Liver (tissue), 9 donors: Measurements from ENCODE around the gene MYBPC2. TPM values are rescaled to one million over a fixed set of nuclear protein-coding genes. Genes with fewer than 3 reads are reported as not detected.
"Not testable (repeated sequence)": the region's sequence is repeated elsewhere in the genome, so short reads cannot be mapped to it uniquely, and the experiment has no call there.

ENCODE experiments used
- DNase-seq: peaks from one replicate; pipeline ENCODE4 v3.0.0-alpha.2; 2017; ENCODE audit warnings: low spot score
- H3K27ac ChIP-seq, 2 donors: one replicate each; pipeline ENCODE4 v1.7.0; 2013; ENCODE audit warnings: inconsistent platforms in 2 of 2, low read length in 2 of 2, control low read depth in 1 of 2, low read depth in 1 of 2, mild to moderate bottlenecking in 1 of 2
- H3K27me3 ChIP-seq, 4 donors: one replicate each; pipeline versions ENCODE4 v1.6.1 to v1.7.0; 2013; ENCODE audit warnings: low read length in 3 of 4, inconsistent platforms in 1 of 4, mild to moderate bottlenecking in 1 of 4, moderate library complexity in 1 of 4; ENCODE audit not compliant: control insufficient read depth in 4 of 4, insufficient read depth in 4 of 4
- H3K36me3 ChIP-seq, 4 donors: one replicate each; pipeline versions ENCODE4 v1.6.1 to v1.7.0; 2013; ENCODE audit warnings: low read length in 3 of 4, mild to moderate bottlenecking in 3 of 4, low read depth in 1 of 4, moderate library complexity in 1 of 4; ENCODE audit not compliant: control insufficient read depth in 4 of 4, insufficient read depth in 3 of 4
- H3K4me1 ChIP-seq, 4 donors: one replicate each; pipeline versions ENCODE4 v1.6.1 to v1.7.0; 2013; ENCODE audit warnings: low read length in 3 of 4, mild to moderate bottlenecking in 3 of 4, moderate library complexity in 1 of 4; ENCODE audit not compliant: control insufficient read depth in 4 of 4, insufficient read depth in 4 of 4
- H3K4me3 ChIP-seq, 3 donors: one replicate each; pipeline versions ENCODE4 v1.6.1 to v1.7.0; 2013; ENCODE audit warnings: low read length in 3 of 3, control low read depth in 1 of 3, low read depth in 1 of 3, mild to moderate bottlenecking in 1 of 3
- H3K9ac ChIP-seq, 2 donors: one replicate each; pipeline ENCODE4 v1.7.0; 2013; ENCODE audit warnings: low read length in 2 of 2, mild to moderate bottlenecking in 2 of 2, moderate library complexity in 2 of 2, control low read depth in 1 of 2, low read depth in 1 of 2
- H3K9me3 ChIP-seq, 4 donors: one replicate each; pipeline versions ENCODE4 v1.6.1 to v1.7.0; 2013; ENCODE audit warnings: low read length in 3 of 4; ENCODE audit not compliant: control insufficient read depth in 4 of 4
- EGR1 ChIP-seq, 2 donors: IDR thresholded peaks; 2 replicates each; pipeline ENCODE4 v1.6.1; 2016 to 2018; ENCODE audit warnings: antibody characterized with exemption in 2 of 2, low read depth in 2 of 2
- FOXA1 ChIP-seq: IDR thresholded peaks from 2 replicates; pipeline ENCODE4 v1.6.1; 2016; ENCODE audit warnings: antibody characterized with exemption
- FOXA2 ChIP-seq: IDR thresholded peaks from 2 replicates; pipeline ENCODE4 v1.6.1; 2016; ENCODE audit warnings: antibody characterized with exemption
- GABPA ChIP-seq, 2 donors: IDR thresholded peaks in 1 of 2; conservative IDR thresholded peaks in 1 of 2; 2 replicates each; pipeline ENCODE4 v1.6.1; 2016; ENCODE audit warnings: antibody characterized with exemption in 2 of 2, mild to moderate bottlenecking in 1 of 2, moderate library complexity in 1 of 2
- HNF4A ChIP-seq, 2 donors: conservative IDR thresholded peaks; 2 replicates each; pipeline ENCODE4 v1.6.1; 2016; ENCODE audit warnings: antibody characterized with exemption in 2 of 2, mild to moderate bottlenecking in 2 of 2
- JUND ChIP-seq, 2 donors: IDR thresholded peaks; 2 replicates each; pipeline ENCODE4 v1.6.1; 2016; ENCODE audit warnings: antibody characterized with exemption in 2 of 2
- MAX ChIP-seq: IDR thresholded peaks from 2 replicates; pipeline ENCODE4 v1.6.1; 2016; ENCODE audit warnings: antibody characterized with exemption
- NR2F2 ChIP-seq: IDR thresholded peaks from 2 replicates; pipeline ENCODE4 v1.6.1; 2016; ENCODE audit warnings: antibody characterized with exemption
- RAD21 ChIP-seq, 2 donors: IDR thresholded peaks; 2 replicates each; pipeline ENCODE4 v1.6.1; 2016; ENCODE audit warnings: antibody characterized with exemption in 2 of 2, mild to moderate bottlenecking in 2 of 2
- RXRA ChIP-seq, 2 donors: IDR thresholded peaks; 2 replicates each; pipeline ENCODE4 v1.6.1; 2017 to 2018; ENCODE audit warnings: antibody characterized with exemption in 2 of 2, mild to moderate bottlenecking in 1 of 2
- SP1 ChIP-seq: IDR thresholded peaks from 2 replicates; pipeline ENCODE4 v1.6.1; 2018; ENCODE audit warnings: antibody characterized with exemption, mild to moderate bottlenecking
- WGBS: extraction: QIAGEN DNeasy Blood & Tissue Kit; methylation state at CpG from one replicate; pipeline ENCODE4 v1.1.7; 2013; 5-methylcytosine and 5-hydroxymethylcytosine counted together
- polyA plus RNA-seq, 2 donors: library from polyadenylated mRNA; stranded (reverse) in 1 of 2; unstranded in 1 of 2; fragments of 200-250 nt in 1 of 2; fragments of >200 nt in 1 of 2; fragmentation: Nextera tagmentation in 1 of 2; extraction: Ambion mirVana in 1 of 2; gene quantifications; one replicate each; pipeline versions ENCODE4 v1.2.1 to v1.2.3, GENCODE V29; 2013 to 2015
- total RNA-seq, 2 donors: library from RNA; depleted of rRNA; stranded (reverse); fragments of >200 nt; gene quantifications; one replicate each; pipeline ENCODE4 v1.2.3, GENCODE V29; 2014
- donor health status: healthy.
- donor health status: healthy.
- donor health status: healthy.
- donor health status: healthy.
- donor health status: healthy.

Gene MYBPC2
- total and polyA plus RNA-seq, 4 donors: under 0.01 TPM; not detected in 3

GRCh38 chr19:50468818-50469217 is 36.1 kb downstream of the MYBPC2 start:
- Histone ChIP-seq H3K27me3 (no peaks in the 10 kb centered on the region), H3K9ac (no peak overlapping the region), H3K9me3 (no peaks in the 10 kb centered on the region), H3K36me3 (no peaks in the 10 kb centered on the region), H3K27ac (no peak overlapping the region), H3K4me3 (no peak overlapping the region), H3K4me1 (no peaks in the 10 kb centered on the region)
- 82% methylated on average over 6 of the region's 6 CpGs for WGBS
- DNase-seq: no peak
- TF ChIP-seq FOXA2 (no peak), FOXA1 (no peak), RAD21 (IDR thresholded peaks at IDR 0.05) (peak in 1 of 2 donors; percentile 36), GABPA (IDR thresholded peaks at IDR 0.05 in 1 of 2, conservative IDR thresholded peaks at IDR 0.05 in 1 of 2) (no peak), JUND (IDR thresholded peaks at IDR 0.05) (no peak), HNF4A (conservative IDR thresholded peaks at IDR 0.05) (no peak)

- H3K36me3 ChIP-seq, H3K9ac ChIP-seq, H3K27ac ChIP-seq, H3K4me3 ChIP-seq, H3K27me3 ChIP-seq, H3K9me3 ChIP-seq, DNase-seq: not testable (repeated sequence)
- H3K4me1 ChIP-seq: peaks cover 4 to 19% (median 15%) of the 10 kb centered on the region in 4 donors
- 77% methylated on average over 3 of the region's 3 CpGs for WGBS
Measured at GRCh38 chr19:50473336-50473735, 40.6 kb downstream of the MYBPC2 start.

GRCh38 chr19:50475101-50475568 is 42.4 kb downstream of the MYBPC2 start:
- TF ChIP-seq RXRA (IDR thresholded peaks at IDR 0.05): peak; percentile 57 to 85
- peak; percentile 86 for TF ChIP-seq NR2F2
- TF ChIP-seq HNF4A (conservative IDR thresholded peaks at IDR 0.05): peak; percentile 30 to 43
- no peak for TF ChIP-seq GABPA (IDR thresholded peaks at IDR 0.05 in 1 of 2, conservative IDR thresholded peaks at IDR 0.05 in 1 of 2)
- no peak for TF ChIP-seq JUND (IDR thresholded peaks at IDR 0.05)
- H3K9me3 ChIP-seq: no peaks in the 10 kb centered on the region
- H3K27ac ChIP-seq: no peak overlapping the region
- H3K9ac ChIP-seq: no peak overlapping the region
- H3K4me3 ChIP-seq: no peak overlapping the region
- H3K4me1 ChIP-seq: peaks cover 4 to 19% (median 15%) of the 10 kb centered on the region in 4 donors
- WGBS: 58% methylated on average over 12 of the region's 12 CpGs
- H3K27me3 ChIP-seq: no peaks in the 10 kb centered on the region
- H3K36me3 ChIP-seq: peaks cover 0 to 13% (median 7%) of the 10 kb centered on the region in 4 donors
- no peak for DNase-seq

GRCh38 chr19:50475736-50476223 is 43.1 kb downstream of the MYBPC2 start:
- TF ChIP-seq GABPA (IDR thresholded peaks at IDR 0.05 in 1 of 2, conservative IDR thresholded peaks at IDR 0.05 in 1 of 2): no peak
- no peak for TF ChIP-seq SP1
- TF ChIP-seq EGR1 (IDR thresholded peaks at IDR 0.05; ENCODE audit: low read depth in 2 of 2): no peak
- TF ChIP-seq MAX: no peak
- TF ChIP-seq HNF4A (conservative IDR thresholded peaks at IDR 0.05): no peak
- Histone ChIP-seq H3K4me3 (peak overlapping the region in 1 of 3 donors; percentile 89), H3K4me1 (peaks cover 4 to 19% (median 15%) of the 10 kb centered on the region in 4 donors), H3K36me3 (peaks cover 5 to 17% (median 8%) of the 10 kb centered on the region in 4 donors), H3K27me3 (no peaks in the 10 kb centered on the region), H3K9me3 (no peaks in the 10 kb centered on the region), H3K27ac (peak overlapping the region; percentile 60 to 61), H3K9ac (no peak overlapping the region)
- no peak for DNase-seq
- 80% methylated on average over 29 of the region's 29 CpGs for WGBS
